ENCODE data around the gene PRKACB.

Gene PRKACB

GRCh38 chr1:84260852-84261518, 116.9 kb downstream of the PRKACB start:
- TF ChIP-seq FOXP2 (optimal IDR thresholded peaks at IDR 0.05; ENCODE audit: borderline replicate concordance, extremely low read depth, extremely low read length, insufficient read depth) (no peak), SIN3A (IDR thresholded peaks at IDR 0.05; ENCODE audit: borderline replicate concordance, insufficient read depth, low read length) (no peak), TAF1 (IDR thresholded peaks at IDR 0.05; ENCODE audit: borderline replicate concordance, insufficient read depth, low read length) (no peak), REST (IDR thresholded peaks at IDR 0.05; ENCODE audit: insufficient read depth in 1 of 2, low read depth in 2 of 2, low read length in 2 of 2) (no peak), POLR2AphosphoS5 (IDR thresholded peaks at IDR 0.05; ENCODE audit: low read depth, low read length) (no peak)

- TF ChIP-seq FOXP2 (optimal IDR thresholded peaks at IDR 0.05; ENCODE audit: borderline replicate concordance, extremely low read depth, extremely low read length, insufficient read depth) (no peak), REST (IDR thresholded peaks at IDR 0.05; ENCODE audit: insufficient read depth in 1 of 2, low read depth in 2 of 2, low read length in 2 of 2) (no peak), TAF1 (IDR thresholded peaks at IDR 0.05; ENCODE audit: borderline replicate concordance, insufficient read depth, low read length) (no peak), SIN3A (IDR thresholded peaks at IDR 0.05; ENCODE audit: borderline replicate concordance, insufficient read depth, low read length) (no peak), POLR2AphosphoS5 (IDR thresholded peaks at IDR 0.05; ENCODE audit: low read depth, low read length) (no peak)
Observed at GRCh38 chr1:84264961-84265360, 120.9 kb downstream of the PRKACB start.

- TF ChIP-seq FOXP2 (optimal IDR thresholded peaks at IDR 0.05; ENCODE audit: borderline replicate concordance, extremely low read depth, extremely low read length, insufficient read depth) (no peak), SIN3A (IDR thresholded peaks at IDR 0.05; ENCODE audit: borderline replicate concordance, insufficient read depth, low read length) (no peak), POLR2AphosphoS5 (IDR thresholded peaks at IDR 0.05; ENCODE audit: low read depth, low read length) (no peak), TAF1 (IDR thresholded peaks at IDR 0.05; ENCODE audit: borderline replicate concordance, insufficient read depth, low read length) (no peak), REST (IDR thresholded peaks at IDR 0.05; ENCODE audit: insufficient read depth in 1 of 2, low read depth in 2 of 2, low read length in 2 of 2) (no peak)
Observed at GRCh38 chr1:84265867-84266266, 121.8 kb downstream of the PRKACB start.

DNA sequence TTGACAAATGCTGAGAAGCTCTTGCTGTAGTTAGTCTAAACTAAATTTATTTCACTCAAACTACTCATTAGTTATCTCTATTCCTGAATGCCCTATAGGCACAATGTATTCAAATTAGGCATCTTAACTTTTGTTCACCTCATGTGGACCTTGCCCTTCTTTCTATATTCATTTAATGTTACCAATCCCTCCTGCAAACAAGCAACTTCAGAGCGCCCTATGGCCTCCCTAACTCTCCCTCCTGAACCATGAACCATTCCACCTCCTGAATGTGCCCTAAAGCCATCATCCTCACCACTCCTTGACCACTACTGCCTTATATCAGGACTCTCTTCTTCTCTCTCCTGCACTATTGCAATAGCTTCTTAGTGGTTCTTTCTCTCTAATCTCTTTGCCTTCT, 122.7 kb downstream of the PRKACB start:
- TF ChIP-seq POLR2AphosphoS5 (IDR thresholded peaks at IDR 0.05; ENCODE audit: low read depth, low read length) (no peak), REST (IDR thresholded peaks at IDR 0.05; ENCODE audit: insufficient read depth in 1 of 2, low read depth in 2 of 2, low read length in 2 of 2) (no peak)

GRCh38 chr1:84267476-84267875, 123.4 kb downstream of the PRKACB start:
- no peak for TF ChIP-seq SIN3A (IDR thresholded peaks at IDR 0.05; ENCODE audit: borderline replicate concordance, insufficient read depth, low read length)
- no peak for TF ChIP-seq REST (IDR thresholded peaks at IDR 0.05; ENCODE audit: insufficient read depth in 1 of 2, low read depth in 2 of 2, low read length in 2 of 2)
- no peak for TF ChIP-seq POLR2AphosphoS5 (IDR thresholded peaks at IDR 0.05; ENCODE audit: low read depth, low read length)
- no peak for TF ChIP-seq TAF1 (IDR thresholded peaks at IDR 0.05; ENCODE audit: borderline replicate concordance, insufficient read depth, low read length)
- TF ChIP-seq FOXP2 (optimal IDR thresholded peaks at IDR 0.05; ENCODE audit: borderline replicate concordance, extremely low read depth, extremely low read length, insufficient read depth), result no peak
